PC-9 (cell line): ENCODE results near the gene FURIN. TPM values are rescaled to one million over a fixed set of nuclear protein-coding genes. Genes with fewer than 3 reads are reported as not detected.
"Not testable (repeated sequence)": the region's sequence is repeated elsewhere in the genome, so short reads cannot be mapped to it uniquely, and the experiment has no call there.

Experiments
- BruUV-seq: library from RNA; stranded (reverse); fragments of 400-500 nt; replicated peaks from 2 replicates; lab custom pipeline; 2021; lab: Mats Ljungman, UMichigan
- CTCF ChIA-PET: fragments of 300-600 bp; sonication (Branson Sonifier 250); formaldehyde crosslinking; loops from one replicate; lab custom pipeline; 2022; ENCODE audit warnings: antibody characterized with exemption; lab: Charles Lee
- POLR2A ChIA-PET: fragments of 300-600 bp; sonication (Branson Sonifier 250); formaldehyde crosslinking; loops from one replicate; lab custom pipeline; 2022; ENCODE audit warnings: antibody characterized with exemption; ENCODE audit not compliant: unreplicated experiment; lab: Charles Lee
- DNase-seq, 2 experiments: peaks; one replicate each; pipeline versions ENCODE4 v3.0.0 to v3.0.0-alpha.2; 2015 to 2022; ENCODE audit warnings: mixed read lengths in 1 of 2
- H2AFZ ChIP-seq: fragments of 200-600 bp; sonication (generic); 2 replicates; pipeline ENCODE4 v1.8.1; 2017; ENCODE audit warnings: antibody characterized with exemption
- H3F3A ChIP-seq: fragments of 200-600 bp; sonication (generic); 2 replicates; pipeline ENCODE4 v1.8.1; 2017; ENCODE audit warnings: antibody characterized with exemption, mild to moderate bottlenecking, low read depth; ENCODE audit not compliant: insufficient read depth
- H3K27ac ChIP-seq: fragments of 200-600 bp; sonication (generic); 2 replicates; pipeline ENCODE4 v1.6.1; 2016; ENCODE audit warnings: mixed run types
- H3K27me3 ChIP-seq: fragments of 200-600 bp; sonication (generic); 2 replicates; pipeline ENCODE4 v1.6.1; 2016; ENCODE audit warnings: low read depth, mixed run types; ENCODE audit not compliant: insufficient read depth
- H3K36me3 ChIP-seq: fragments of 200-600 bp; sonication (generic); 2 replicates; pipeline ENCODE4 v1.6.1; 2016; ENCODE audit warnings: low read depth, mixed run types
- H3K4me1 ChIP-seq: fragments of 200-600 bp; sonication (generic); replicated peaks from 2 replicates; pipeline ENCODE4 v1.6.1; 2016; ENCODE audit warnings: mixed run types; ENCODE audit not compliant: insufficient read depth
- H3K4me2 ChIP-seq: fragments of 200-600 bp; sonication (generic); 2 replicates; pipeline ENCODE4 v1.6.1; 2017; ENCODE audit warnings: mixed run types
- H3K4me3 ChIP-seq: fragments of 200-600 bp; sonication (generic); 2 replicates; pipeline ENCODE4 v1.6.1; 2016; ENCODE audit warnings: mixed run types
- H3K79me2 ChIP-seq: fragments of 200-600 bp; sonication (generic); 2 replicates; pipeline ENCODE4 v1.6.1; 2017; ENCODE audit warnings: low read depth, mixed run types
- H3K9me2 ChIP-seq: fragments of 200-600 bp; sonication (generic); 2 replicates; pipeline ENCODE4 v1.8.1; 2017; ENCODE audit warnings: mild to moderate bottlenecking; ENCODE audit not compliant: insufficient read depth
- H3K9me3 ChIP-seq: fragments of 200-600 bp; sonication (generic); 2 replicates; pipeline ENCODE4 v1.8.1; 2016; ENCODE audit warnings: low read depth; ENCODE audit not compliant: insufficient read depth
- H4K20me1 ChIP-seq: fragments of 200-600 bp; sonication (generic); 2 replicates; pipeline ENCODE4 v1.8.1; 2017; ENCODE audit not compliant: insufficient read depth
- CTCF ChIP-seq: fragments of 200-600 bp; sonication (generic); conservative IDR thresholded peaks from 2 replicates; pipeline ENCODE4 v1.6.1; 2017; ENCODE audit warnings: mixed run types, antibody characterized with exemption, mild to moderate bottlenecking, moderate library complexity
- EZH2 ChIP-seq: fragments of 200-600 bp; sonication (generic); IDR thresholded peaks from 2 replicates; pipeline ENCODE4 v1.8.0; 2017; ENCODE audit warnings: antibody characterized with exemption, low read depth
- intact Hi-C: fragments of 100-400 bp; cut with micrococcal nuclease; formaldehyde crosslinking; loops from one replicate; pipeline ENCODE4 v1.10.0; 2022; ENCODE audit not compliant: unreplicated experiment
- total RNA-seq: library from RNA; stranded (reverse); gene quantifications from 2 replicates; pipeline ENCODE4 v1.2.3, GENCODE V29; 2021

FURIN gene
- total RNA-seq, 1 experiment from 2014 or later: 50.4 TPM

- peaks cover 26% of the 10 kb centered on the region for H4K20me1 ChIP-seq
- peak overlapping the region; percentile 73; the same call in 1 of the 2 replicates for H3K4me3 ChIP-seq
- no peaks in the 10 kb centered on the region for H3K9me3 ChIP-seq
- TF ChIP-seq EZH2 (no peak), CTCF (no peak)
- H3F3A ChIP-seq: peaks cover 43% of the 10 kb centered on the region
- POLR2A ChIA-PET: no interaction called here
- CTCF ChIA-PET: no interaction called here
- no peaks in the 10 kb centered on the region for H3K27me3 ChIP-seq
- H3K9me2 ChIP-seq: no peaks in the 10 kb centered on the region
- peaks cover 45% of the 10 kb centered on the region for H3K4me1 ChIP-seq
- H3K4me2 ChIP-seq: peak overlapping the region; percentile 95
- DNase-seq: no peak
- intact Hi-C loops: loop anchor here (5.0 kb wide), 4 partner anchors 156 to 396 kb away; partner anchors contain the start of gene BLM
- peaks cover 9% of the 10 kb centered on the region; the same call in 1 of the 2 replicates for H3K36me3 ChIP-seq
- peaks cover 32% of the 10 kb centered on the region for H3K79me2 ChIP-seq
- no peak overlapping the region for H3K27ac ChIP-seq
- H2AFZ ChIP-seq: no peak overlapping the region
- no TSS peak for BruUV-seq
Measured at GRCh38 chr15:90873488-90873997, 5.2 kb downstream of the FURIN start.

- intact Hi-C loops: loop anchor here (5.0 kb wide), 4 partner anchors 157 to 397 kb away; partner anchors contain the start of gene BLM
- peaks cover 9% of the 10 kb centered on the region; the same call in 1 of the 2 replicates for H3K36me3 ChIP-seq
- TF ChIP-seq EZH2: no peak
- TF ChIP-seq CTCF: no peak
- no peaks in the 10 kb centered on the region for H3K27me3 ChIP-seq
- H3K27ac ChIP-seq: no peak overlapping the region
- H2AFZ ChIP-seq: no peak overlapping the region
- no peaks in the 10 kb centered on the region for H3K9me2 ChIP-seq
- peaks cover 39% of the 10 kb centered on the region for H3K4me1 ChIP-seq
- H4K20me1 ChIP-seq: peaks cover 26% of the 10 kb centered on the region
- H3K4me2 ChIP-seq: peak overlapping the region; percentile 95
- POLR2A ChIA-PET: no interaction called here
- CTCF ChIA-PET: no interaction called here
- peaks cover 37% of the 10 kb centered on the region for H3F3A ChIP-seq
- no peaks in the 10 kb centered on the region for H3K9me3 ChIP-seq
- no peak overlapping the region; the same call in 1 of the 2 replicates for H3K4me3 ChIP-seq
- peaks cover 32% of the 10 kb centered on the region for H3K79me2 ChIP-seq
- no TSS peak for BruUV-seq
- peak; percentile 66 to 75 for DNase-seq
Measured at GRCh38 chr15:90873998-90874605, 5.7 kb downstream of the FURIN start.

- H2AFZ ChIP-seq, H3K27me3 ChIP-seq, H3K36me3 ChIP-seq, H3K9me3 ChIP-seq, CTCF ChIA-PET, H3K4me3 ChIP-seq, POLR2A ChIA-PET, H3K4me2 ChIP-seq, BruUV-seq, H3K27ac ChIP-seq, DNase-seq, H3K9me2 ChIP-seq: not testable (repeated sequence)
- Histone ChIP-seq H3K79me2 (peaks cover 32% of the 10 kb centered on the region), H3K4me1 (peaks cover 31% of the 10 kb centered on the region), H4K20me1 (peaks cover 26% of the 10 kb centered on the region), H3F3A (peaks cover 28% of the 10 kb centered on the region)
- intact Hi-C loops: loop anchor here (5.0 kb wide), 4 partner anchors 158 to 398 kb away; partner anchors contain the start of gene BLM
Measured at GRCh38 chr15:90874986-90875385, 6.6 kb downstream of the FURIN start.
